Stomach (tissue), 4 donors: ENCODE results near the gene MSTN.

Source experiments
- EP300 ChIP-seq: sonication (generic); formaldehyde crosslinking; IDR thresholded peaks from one replicate; pipeline ENCODE4 v1.6.1; 2017; ENCODE audit warnings: antibody characterized with exemption
- POLR2AphosphoS5 ChIP-seq, 3 donors: sonication (generic); formaldehyde crosslinking; IDR thresholded peaks; one replicate each; pipeline ENCODE4 v1.6.1; 2016; ENCODE audit warnings: antibody characterized with exemption in 3 of 3
- TF ChIP-seq, protein P1 (sequence below), 7 experiments: fragments of 450-650 bp in 4 of 7; fragments of 200-600 bp in 3 of 7; sonication (generic) in 3 of 7; IDR thresholded peaks; one replicate each; pipeline ENCODE4 v1.5.1; 2016 to 2019; ENCODE audit warnings: antibody characterized with exemption in 7 of 7, control low read depth in 2 of 7, mild to moderate bottlenecking in 1 of 7

DNA sequence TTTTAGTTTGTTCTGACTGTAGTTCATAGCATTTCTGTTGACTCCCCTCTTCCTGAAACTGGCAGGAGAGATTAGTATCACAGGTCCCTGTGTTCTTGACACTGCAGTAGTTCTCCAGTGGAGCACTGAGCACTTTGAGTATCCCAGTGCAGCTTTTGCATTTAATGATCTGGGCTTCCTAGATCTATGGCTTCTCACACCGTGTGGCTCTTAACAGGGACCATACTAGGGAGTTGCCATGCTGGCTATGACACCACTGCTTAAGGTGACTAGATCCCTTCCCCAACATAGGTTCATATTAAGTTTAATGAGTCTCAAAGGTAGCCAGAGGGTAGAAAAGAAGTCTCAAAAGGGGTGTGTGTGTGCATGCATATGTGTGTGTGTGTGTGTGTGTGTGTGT lies 6.2 kb upstream of the MSTN start:
- TF ChIP-seq, protein P1, sequence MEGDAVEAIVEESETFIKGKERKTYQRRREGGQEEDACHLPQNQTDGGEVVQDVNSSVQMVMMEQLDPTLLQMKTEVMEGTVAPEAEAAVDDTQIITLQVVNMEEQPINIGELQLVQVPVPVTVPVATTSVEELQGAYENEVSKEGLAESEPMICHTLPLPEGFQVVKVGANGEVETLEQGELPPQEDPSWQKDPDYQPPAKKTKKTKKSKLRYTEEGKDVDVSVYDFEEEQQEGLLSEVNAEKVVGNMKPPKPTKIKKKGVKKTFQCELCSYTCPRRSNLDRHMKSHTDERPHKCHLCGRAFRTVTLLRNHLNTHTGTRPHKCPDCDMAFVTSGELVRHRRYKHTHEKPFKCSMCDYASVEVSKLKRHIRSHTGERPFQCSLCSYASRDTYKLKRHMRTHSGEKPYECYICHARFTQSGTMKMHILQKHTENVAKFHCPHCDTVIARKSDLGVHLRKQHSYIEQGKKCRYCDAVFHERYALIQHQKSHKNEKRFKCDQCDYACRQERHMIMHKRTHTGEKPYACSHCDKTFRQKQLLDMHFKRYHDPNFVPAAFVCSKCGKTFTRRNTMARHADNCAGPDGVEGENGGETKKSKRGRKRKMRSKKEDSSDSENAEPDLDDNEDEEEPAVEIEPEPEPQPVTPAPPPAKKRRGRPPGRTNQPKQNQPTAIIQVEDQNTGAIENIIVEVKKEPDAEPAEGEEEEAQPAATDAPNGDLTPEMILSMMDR (IDR thresholded peaks at IDR 0.05): no peak
- TF ChIP-seq EP300 (no peak), POLR2AphosphoS5 (IDR thresholded peaks at IDR 0.05) (no peak)
